Measurements from ENCODE around the gene PLEKHG3.
A peak's percentile ranks its signal among the peaks of the same experiment; 100 is the strongest.

PLEKHG3 gene

GRCh38 chr14:64708148-64709004 lies 4.2 kb downstream of the PLEKHG3 start:
- DNase-seq = no peak

- no peak for DNase-seq
Observed at GRCh38 chr14:64709126-64709525, 4.9 kb downstream of the PLEKHG3 start.

- DNase-seq = no peak
Observed at GRCh38 chr14:64711039-64711438, 6.8 kb downstream of the PLEKHG3 start.

GRCh38 chr14:64713677-64714076 lies 9.5 kb downstream of the PLEKHG3 start:
- no peak for DNase-seq

- DNase-seq = no peak
Observed at GRCh38 chr14:64714432-64715025, 10.3 kb downstream of the PLEKHG3 start.

GRCh38 chr14:64715146-64715627 lies 11.0 kb downstream of the PLEKHG3 start:
- no peak for DNase-seq

- DNase-seq = peak; percentile 32
Observed at GRCh38 chr14:64715628-64716412, 11.6 kb downstream of the PLEKHG3 start.

- DNase-seq = peak; percentile 81
Observed at GRCh38 chr14:64717870-64718269, 13.6 kb downstream of the PLEKHG3 start.

- DNase-seq = no peak
Observed at GRCh38 chr14:64718762-64719161, 14.5 kb downstream of the PLEKHG3 start.

GRCh38 chr14:64719601-64720000 lies 15.4 kb downstream of the PLEKHG3 start:
- no peak for DNase-seq

- DNase-seq = peak; percentile 95
Observed at GRCh38 chr14:64720131-64720576, 15.9 kb downstream of the PLEKHG3 start.

GRCh38 chr14:64721391-64721791 lies 17.2 kb downstream of the PLEKHG3 start:
- DNase-seq = no peak

GRCh38 chr14:64721899-64722298 lies 17.7 kb downstream of the PLEKHG3 start:
- no peak for DNase-seq

GRCh38 chr14:64722842-64723447 lies 18.7 kb downstream of the PLEKHG3 start:
- no peak for DNase-seq

GRCh38 chr14:64723691-64724577 lies 19.7 kb downstream of the PLEKHG3 start:
- DNase-seq = no peak

- no peak for DNase-seq
Observed at GRCh38 chr14:64724578-64724930, 20.3 kb downstream of the PLEKHG3 start.

GRCh38 chr14:64725261-64725815 lies 21.1 kb downstream of the PLEKHG3 start:
- no peak for DNase-seq

GRCh38 chr14:64725879-64726584 lies 21.8 kb downstream of the PLEKHG3 start:
- DNase-seq = peak; percentile 38

GRCh38 chr14:64726585-64726890 lies 22.3 kb downstream of the PLEKHG3 start:
- peak; percentile 94 for DNase-seq

GRCh38 chr14:64727551-64728071 lies 23.4 kb downstream of the PLEKHG3 start:
- DNase-seq = no peak

GRCh38 chr14:64728106-64728505 lies 23.9 kb downstream of the PLEKHG3 start:
- no peak for DNase-seq
